DOHH2 (cell line): ENCODE data around the gene EGFL8.
A peak's percentile ranks its signal among the peaks of the same experiment; 100 is the strongest.

Source experiments
- H3F3A ChIP-seq: fragments of 200-600 bp; sonication (generic), shearing (Covaris generic); 2 replicates; pipeline ENCODE4 v1.6.0; 2016; ENCODE audit warnings: antibody characterized with exemption, mild to moderate bottlenecking; ENCODE audit not compliant: control insufficient read depth, insufficient read depth
- H3K27ac ChIP-seq: fragments of 200-600 bp; sonication (generic); 2 replicates; pipeline ENCODE4 v1.5.1; 2014; ENCODE audit warnings: low read depth, mild to moderate bottlenecking, low read length, moderate library complexity
- H3K27me3 ChIP-seq: fragments of 200-600 bp; sonication (generic); 2 replicates; pipeline ENCODE4 v1.6.1; 2014; ENCODE audit warnings: mild to moderate bottlenecking, low read length, mixed read lengths; ENCODE audit not compliant: control insufficient read depth
- H3K36me3 ChIP-seq: fragments of 200-600 bp; sonication (generic); 2 replicates; pipeline ENCODE4 v1.6.1; 2014; ENCODE audit warnings: mild to moderate bottlenecking, low read length, moderate library complexity, mixed read lengths; ENCODE audit not compliant: control insufficient read depth
- H3K4me1 ChIP-seq: fragments of 200-600 bp; sonication (generic); 2 replicates; pipeline ENCODE4 v1.6.1; 2014; ENCODE audit warnings: mild to moderate bottlenecking, low read length, mixed read lengths; ENCODE audit not compliant: control insufficient read depth
- H3K4me2 ChIP-seq: fragments of 200-600 bp; sonication (generic); 2 replicates; pipeline ENCODE4 v1.6.0; 2014; ENCODE audit warnings: mild to moderate bottlenecking, low read length, moderate library complexity
- H3K4me3 ChIP-seq: fragments of 200-600 bp; sonication (generic); 2 replicates; pipeline ENCODE4 v1.5.1; 2014; ENCODE audit warnings: mild to moderate bottlenecking, low read length, mixed read lengths
- H3K79me2 ChIP-seq: fragments of 200-600 bp; sonication (generic); 2 replicates; pipeline ENCODE4 v1.6.1; 2014; ENCODE audit warnings: mild to moderate bottlenecking, low read length, mixed read lengths; ENCODE audit not compliant: control insufficient read depth
- H3K9me2 ChIP-seq: fragments of 200-600 bp; sonication (generic); replicated peaks from 2 replicates; pipeline ENCODE4 v1.6.1; 2014; ENCODE audit warnings: mild to moderate bottlenecking, low read length, mixed read lengths; ENCODE audit not compliant: control insufficient read depth
- H3K9me3 ChIP-seq: fragments of 200-600 bp; sonication (generic); 2 replicates; pipeline ENCODE4 v1.6.1; 2014; ENCODE audit warnings: antibody characterized with exemption, low read length, mixed read lengths; ENCODE audit not compliant: control insufficient read depth, insufficient read depth
- H4K20me1 ChIP-seq: fragments of 200-600 bp; sonication (generic); 2 replicates; pipeline ENCODE4 v1.6.0; 2014; ENCODE audit warnings: low read depth, mild to moderate bottlenecking, antibody characterized with exemption, low read length, moderate library complexity; ENCODE audit not compliant: control insufficient read depth, insufficient read depth
- CTCF ChIP-seq: fragments of 200-600 bp; sonication (generic); IDR thresholded peaks from one replicate; pipeline ENCODE4 v1.5.1; 2014; ENCODE audit warnings: antibody characterized with exemption, mild to moderate bottlenecking, low read depth, low read length; ENCODE audit not compliant: poor library complexity, severe bottlenecking
- EZH2phosphoT487 ChIP-seq: fragments of 200-600 bp; sonication (generic); IDR thresholded peaks from 2 replicates; pipeline ENCODE4 v1.6.1; 2017; ENCODE audit warnings: borderline replicate concordance, mild to moderate bottlenecking, antibody characterized with exemption, low read length, moderate library complexity, mixed read lengths

EGFL8 gene

DNA sequence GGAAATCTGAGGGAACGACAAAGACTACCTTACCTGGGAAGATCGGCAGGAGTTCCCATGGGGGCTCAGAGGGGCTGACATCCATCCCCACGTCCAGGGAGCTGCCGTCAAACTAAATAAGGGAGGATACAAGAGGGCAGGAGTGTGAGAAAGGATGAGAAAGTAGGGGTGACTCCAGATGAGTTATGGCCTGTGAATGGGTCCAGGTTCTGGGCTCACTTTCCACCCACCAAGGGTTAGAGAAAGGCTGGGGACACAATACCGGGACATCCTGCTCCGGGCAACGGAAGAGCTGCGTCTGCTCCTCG lies 37.0 kb upstream of the EGFL8 start:
- H3K4me3 ChIP-seq = peak overlapping the region; percentile 93
- peaks cover 46% of the 10 kb centered on the region for H3K36me3 ChIP-seq
- H3K4me1 ChIP-seq = peaks cover 27% of the 10 kb centered on the region
- H4K20me1 ChIP-seq = 0 out of 2 replicates have a peak, but pooled peaks cover 3% of the 10 kb centered on the region
- H3F3A ChIP-seq = 0 out of 2 replicates have a peak, but pooled peaks cover 3% of the 10 kb centered on the region
- no peaks in the 10 kb centered on the region for H3K9me3 ChIP-seq
- H3K27me3 ChIP-seq = no peaks in the 10 kb centered on the region
- peaks cover 43% of the 10 kb centered on the region for H3K79me2 ChIP-seq
- peak overlapping the region; percentile 66; the same call in 1 of the 2 replicates for H3K27ac ChIP-seq
- peak overlapping the region; percentile 79 for H3K4me2 ChIP-seq
- no peak for TF ChIP-seq EZH2phosphoT487
- TF ChIP-seq CTCF = no peak
- no peaks in the 10 kb centered on the region for H3K9me2 ChIP-seq

DNA sequence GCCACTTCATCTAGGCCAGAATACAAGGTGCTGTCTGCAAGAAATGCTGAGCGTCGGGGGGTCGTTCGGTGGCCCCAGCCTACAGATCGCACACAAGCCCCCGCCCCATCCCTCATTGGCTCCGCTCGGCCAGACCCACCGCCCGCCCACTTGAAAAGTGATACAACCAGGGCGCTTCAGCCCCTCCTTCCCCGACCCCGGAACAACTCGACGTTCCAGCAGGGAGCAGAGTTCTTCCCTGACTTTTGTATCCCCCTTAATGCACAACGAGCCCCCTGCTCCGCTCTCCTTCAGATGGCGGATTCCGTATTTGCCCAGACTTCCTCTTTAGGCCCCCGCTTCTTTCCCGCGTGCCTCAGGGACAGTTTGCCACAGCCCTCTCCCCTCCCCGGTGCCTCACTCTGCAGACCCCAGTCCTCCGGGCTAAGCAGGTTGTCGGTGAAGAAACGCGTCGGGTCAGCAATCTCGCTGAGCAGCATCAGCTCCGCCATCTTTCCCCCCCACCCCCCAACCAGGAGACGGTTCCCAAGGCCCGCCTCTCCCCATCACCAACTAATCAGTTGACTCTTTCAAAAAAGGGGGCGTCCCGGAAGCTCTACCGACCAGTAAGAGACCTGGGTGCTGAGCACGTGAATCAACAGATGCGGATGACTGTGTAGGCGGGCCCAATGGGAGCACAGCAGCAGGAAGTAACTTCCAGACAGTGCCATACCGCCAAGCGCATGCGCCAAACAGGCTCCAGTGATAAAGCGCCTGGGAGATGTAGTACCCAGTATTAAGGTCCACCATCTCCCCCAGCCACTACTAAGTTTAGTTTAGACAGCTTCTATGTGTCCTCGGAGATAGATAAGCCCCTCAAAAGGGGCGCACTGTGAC lies 36.4 kb upstream of the EGFL8 start, which contains the start of gene ATF6B:
Gene ATF6B (minus strand): TSS at position 530 of the 876 bp plus-strand sequence. CDS start 39 bp downstream, at position 491.
- H3K27ac ChIP-seq = peak within 1 kb of the TSS; percentile 66
- H3K79me2 ChIP-seq = peaks cover 43% of the 10 kb centered on the region
- H3K4me3 ChIP-seq = peak within 1 kb of the TSS; percentile 93
- no peaks in the 10 kb centered on the region for H3K9me3 ChIP-seq
- TF ChIP-seq CTCF (no peak), EZH2phosphoT487 (no peak)
- 0 out of 2 replicates have a peak, but pooled peaks cover 3% of the 10 kb centered on the region for H4K20me1 ChIP-seq
- H3K4me2 ChIP-seq = peak within 1 kb of the TSS; percentile 86
- H3F3A ChIP-seq = 0 out of 2 replicates have a peak, but pooled peaks cover 3% of the 10 kb centered on the region
- H3K27me3 ChIP-seq = no peaks in the 10 kb centered on the region
- peaks cover 46% of the 10 kb centered on the region for H3K36me3 ChIP-seq
- peaks cover 27% of the 10 kb centered on the region for H3K4me1 ChIP-seq
- no peaks in the 10 kb centered on the region for H3K9me2 ChIP-seq

- H3K79me2 ChIP-seq = peaks cover 40% of the 10 kb centered on the region
- H3K27ac ChIP-seq = 0 out of 2 replicates have a peak overlapping the region, but pooled peaks have one; percentile 19
- TF ChIP-seq EZH2phosphoT487 (no peak), CTCF (no peak)
- peak overlapping the region; percentile 86 for H3K4me2 ChIP-seq
- H4K20me1 ChIP-seq = 0 out of 2 replicates have a peak, but pooled peaks cover 3% of the 10 kb centered on the region
- no peaks in the 10 kb centered on the region for H3K9me3 ChIP-seq
- peak overlapping the region; percentile 93 for H3K4me3 ChIP-seq
- 0 out of 2 replicates have a peak, but pooled peaks cover under 1% of the 10 kb centered on the region for H3K27me3 ChIP-seq
- peaks cover 40% of the 10 kb centered on the region for H3K36me3 ChIP-seq
- 0 out of 2 replicates have a peak, but pooled peaks cover 3% of the 10 kb centered on the region for H3F3A ChIP-seq
- H3K9me2 ChIP-seq = no peaks in the 10 kb centered on the region
- H3K4me1 ChIP-seq = peaks cover 27% of the 10 kb centered on the region
These were observed 35.6 kb upstream of the EGFL8 start for GRCh38 chr6:32128751-32129296.
